Effector CD8-positive, alpha-beta T cell (primary cell): ENCODE results near the gene TBL1X.
"Not testable (repeated sequence)": the region's sequence is repeated elsewhere in the genome, so short reads cannot be mapped to it uniquely, and the experiment has no call there.

Experiments
- DNase-seq: peaks from one replicate; lab custom pipeline; 2025; lab: John Stamatoyannopoulos, UW
- total RNA-seq, 4 experiments: gene quantifications; one replicate each; lab custom pipeline; 2026; lab: John Stamatoyannopoulos, UW

The TBL1X gene
- 42.8 to 85.5 (median 67.3) reads per million in 4 experiments for total RNA-seq

DNA sequence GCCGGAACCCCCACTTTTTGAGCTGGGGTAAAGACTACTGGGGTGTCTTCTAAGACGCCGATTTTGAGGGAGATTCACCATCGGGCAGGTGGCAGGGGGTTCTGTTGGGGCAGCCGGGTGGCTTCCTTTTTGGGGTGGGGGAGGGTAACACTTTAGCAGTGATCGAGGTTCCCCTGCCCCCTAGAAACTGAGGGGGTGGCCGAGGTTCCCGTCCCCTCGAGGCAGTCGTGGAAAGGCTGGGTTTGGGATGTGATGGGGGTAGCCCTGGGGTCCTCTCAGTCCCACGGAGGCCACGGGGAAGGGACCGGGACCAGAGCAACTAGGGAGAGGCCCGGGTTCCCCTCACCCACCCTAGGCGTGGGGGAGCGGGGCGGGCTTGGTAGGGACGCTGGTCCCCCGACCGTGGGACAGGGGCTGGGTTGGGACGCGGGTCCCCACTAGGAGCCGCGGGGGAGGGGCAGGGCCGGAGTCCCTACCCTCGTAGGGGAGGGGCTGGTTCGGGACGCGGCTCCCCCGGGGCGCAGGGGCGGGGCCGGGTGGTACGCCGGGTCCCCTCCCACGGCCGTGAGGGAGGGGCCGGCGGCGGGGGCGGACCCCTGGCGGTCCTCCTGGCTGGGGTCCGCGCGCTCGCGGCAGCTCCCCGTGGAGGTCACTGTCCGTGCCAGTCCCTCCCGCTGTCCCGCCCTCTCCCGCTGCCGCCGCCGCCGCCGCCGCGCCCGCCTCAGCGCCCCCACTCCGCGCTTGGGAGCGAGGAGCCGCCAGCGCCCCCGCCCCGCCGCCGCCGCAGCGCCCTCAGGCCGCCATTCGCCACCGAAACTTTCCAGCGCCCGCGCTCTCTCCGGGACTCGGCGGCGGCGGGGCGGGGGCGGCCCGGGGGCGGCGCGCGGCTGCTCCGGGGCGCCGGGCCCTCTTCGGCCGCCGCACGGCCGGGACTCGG lies at the start of gene TBL1X:
Gene TBL1X, plus strand, starts transcription at position 624 of the 937 bp plus-strand sequence. CDS start 188,529 bp downstream, outside the sequence.
- peak; percentile 31 for DNase-seq

DNA sequence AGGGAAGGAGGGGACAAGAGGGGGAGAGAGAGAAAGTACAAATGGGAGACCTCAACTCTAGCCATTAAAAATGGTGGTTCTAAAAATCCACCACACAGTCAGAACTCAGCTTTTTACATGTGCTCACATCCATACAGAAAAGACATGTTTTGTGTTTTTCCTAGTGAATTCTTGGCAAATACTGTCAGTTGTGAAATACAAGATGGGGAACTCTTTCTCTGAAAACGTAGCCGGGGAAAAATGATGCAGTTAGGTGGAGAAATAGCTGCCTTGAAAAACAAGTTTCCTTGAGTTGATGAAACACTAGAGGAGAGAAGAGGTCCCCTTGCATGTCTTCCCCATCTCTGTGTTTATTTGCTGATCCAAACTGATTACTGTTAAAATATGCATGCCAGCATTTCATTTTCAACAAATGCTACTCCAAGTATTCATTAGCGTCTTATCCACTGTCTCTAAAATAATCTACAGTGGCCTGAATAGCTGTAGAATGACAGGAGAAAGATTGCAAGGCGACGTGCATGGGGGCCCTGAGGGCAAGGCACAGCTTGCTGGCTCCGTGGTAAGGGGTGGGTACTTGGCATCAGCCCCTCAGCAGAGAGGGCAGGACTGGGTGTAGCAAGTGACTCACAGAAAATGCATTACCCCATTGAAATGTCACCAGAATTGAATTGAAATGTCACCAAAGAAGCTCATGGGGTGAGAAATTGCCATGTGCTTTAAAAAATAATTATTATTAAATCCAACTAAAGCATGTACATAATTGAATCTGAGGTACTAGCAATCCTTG lies 48.1 kb upstream of the TBL1X start:
- no peak for DNase-seq

DNA sequence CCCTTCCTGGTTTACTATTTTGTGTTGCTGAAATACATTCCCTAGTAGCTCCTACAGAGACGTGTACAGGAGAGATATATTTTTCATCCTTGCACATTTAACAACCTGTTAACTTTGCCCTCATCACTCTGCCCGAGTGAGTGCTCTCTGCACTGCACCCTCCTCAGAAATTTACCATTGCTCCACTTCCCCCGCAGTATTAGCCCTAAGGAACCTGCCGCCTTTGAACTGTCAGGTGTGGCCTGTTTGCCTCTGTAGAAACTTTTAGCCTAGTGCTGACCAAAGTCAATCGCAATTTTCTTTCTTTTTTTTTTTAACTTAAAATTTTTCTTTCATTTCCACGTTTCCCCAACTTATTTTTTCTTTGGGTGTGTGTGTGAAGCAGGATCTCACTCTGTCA lies 46.6 kb upstream of the TBL1X start:
- DNase-seq: no peak

DNA sequence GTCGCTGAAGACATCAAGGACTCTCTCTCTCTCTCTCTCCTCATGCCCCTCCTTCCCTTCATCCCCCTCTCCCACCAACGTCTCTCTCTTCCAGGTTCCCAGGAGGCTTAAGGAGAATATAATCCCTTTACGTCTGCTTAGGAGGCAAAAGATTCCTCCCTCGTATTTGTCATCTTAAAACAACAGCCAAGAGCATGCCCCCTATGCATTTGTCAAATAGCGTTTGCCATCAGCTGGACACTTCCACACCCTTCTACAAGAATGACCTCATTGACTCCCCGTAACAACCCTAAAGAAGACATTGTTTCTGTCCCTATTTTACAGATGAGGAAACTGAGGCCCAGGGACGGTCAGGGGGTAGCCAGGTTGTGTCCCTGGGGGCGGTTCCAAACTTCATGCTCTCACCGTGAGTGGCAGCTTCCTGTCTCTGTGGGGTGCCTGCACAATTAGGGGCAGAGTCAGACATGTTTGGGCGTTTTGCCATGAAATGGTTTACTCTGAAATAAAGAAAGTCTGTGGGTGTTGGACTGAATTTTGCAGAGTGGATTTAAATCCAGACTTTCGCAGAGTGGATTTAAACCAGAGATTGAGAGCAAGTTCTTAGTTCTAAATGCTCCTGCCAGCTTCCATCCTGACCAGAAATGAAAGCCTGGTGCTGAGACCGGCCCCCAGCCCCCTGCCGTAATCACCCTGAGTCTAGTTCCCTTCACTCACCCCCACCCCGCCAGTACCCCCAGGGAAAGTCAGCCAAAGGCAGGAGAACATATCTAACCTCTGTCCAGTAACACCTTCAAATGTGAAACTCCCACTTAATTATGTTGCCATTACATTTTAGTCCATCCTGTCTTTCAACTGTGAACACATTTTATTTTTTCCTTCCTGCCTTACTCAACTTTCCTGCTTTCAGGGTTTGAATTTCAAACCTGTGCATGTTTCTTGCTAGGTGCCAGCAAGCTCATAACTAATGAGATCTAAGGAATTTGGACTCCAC lies 44.3 kb upstream of the TBL1X start:
- DNase-seq: no peak

DNA sequence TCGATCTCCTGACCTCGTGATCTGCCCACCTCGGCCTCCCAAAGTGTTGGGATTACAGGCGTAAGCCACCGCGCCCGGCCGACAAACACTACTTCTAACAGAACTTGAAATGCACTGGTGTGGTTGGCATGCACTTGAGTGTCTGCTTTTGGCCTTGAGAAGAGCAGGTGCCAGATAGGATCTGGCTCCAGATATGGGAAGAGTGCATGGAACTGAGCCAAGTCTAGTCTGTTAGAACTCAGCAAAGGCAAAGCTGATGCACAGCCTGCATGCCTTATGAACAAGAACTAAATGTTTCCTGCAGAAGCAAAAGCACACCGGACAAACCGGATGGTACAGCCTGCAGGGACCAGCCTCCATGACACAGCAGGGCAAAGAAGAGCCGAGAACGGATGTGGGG lies 35.1 kb upstream of the TBL1X start:
- DNase-seq: no peak

DNA sequence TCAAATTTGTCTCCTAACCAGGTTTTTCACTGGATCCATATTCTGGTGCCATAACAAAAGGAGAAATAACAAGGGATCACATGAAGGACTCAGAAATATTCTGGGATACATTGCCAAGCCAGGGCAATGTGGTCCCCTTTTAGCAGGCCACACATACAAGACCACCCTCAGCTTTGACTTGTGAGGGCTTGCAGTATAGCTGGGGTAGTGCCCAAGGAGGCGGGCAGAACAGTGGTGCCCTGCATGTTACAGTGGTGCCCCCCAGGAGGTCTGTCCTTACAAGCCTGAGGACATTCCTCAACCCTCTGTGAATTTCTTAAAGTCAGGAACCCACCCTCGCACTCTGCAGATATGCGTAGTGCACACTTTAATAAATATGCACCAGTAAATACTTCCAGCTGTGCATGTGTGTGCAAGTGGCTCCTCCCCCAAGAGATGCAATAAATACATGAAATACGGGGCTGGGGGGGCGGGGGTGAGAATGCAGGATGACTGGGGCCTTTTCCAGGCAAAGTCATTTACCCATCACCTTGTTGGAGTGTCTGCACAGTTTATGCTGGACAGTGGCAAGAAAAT lies 34.4 kb upstream of the TBL1X start:
- no peak for DNase-seq

DNA sequence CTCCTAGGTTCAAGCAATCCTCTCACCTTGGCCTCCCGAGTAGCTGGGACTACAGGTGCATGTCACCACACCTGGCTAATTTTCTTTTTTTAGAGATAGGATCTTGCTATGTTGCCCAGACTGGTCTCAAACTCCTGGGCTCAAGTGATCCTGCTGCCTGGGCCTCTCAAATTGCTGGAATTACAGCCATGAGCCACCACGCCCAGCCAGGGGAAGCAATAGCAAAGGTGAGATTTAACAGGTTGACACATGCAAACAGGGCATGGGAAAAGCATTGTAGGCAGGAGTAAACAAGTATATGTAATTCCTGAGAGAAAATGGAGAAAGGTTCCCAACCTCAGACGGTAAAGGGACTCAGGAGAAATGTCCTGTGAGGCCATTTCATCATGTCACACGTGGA lies 33.6 kb upstream of the TBL1X start:
- no peak for DNase-seq

DNA sequence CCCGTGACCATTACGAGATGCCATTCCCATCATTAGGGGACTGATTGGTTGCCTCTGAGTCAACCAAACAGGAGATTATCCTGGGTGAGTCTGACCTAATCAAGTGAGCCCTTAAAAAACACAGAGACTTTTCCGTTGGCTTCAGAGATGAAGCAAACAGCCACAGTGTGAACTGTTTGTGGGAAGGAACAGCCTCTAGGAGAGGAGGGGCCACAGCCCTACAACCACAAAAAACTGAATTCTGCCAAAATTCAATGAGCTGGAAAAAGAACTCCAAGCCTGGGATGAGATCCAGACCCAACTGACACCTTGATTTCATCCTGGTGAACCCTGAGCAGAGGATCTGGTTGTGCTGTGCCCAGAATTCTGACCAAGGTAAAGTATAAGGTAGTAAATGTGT lies 31.3 kb upstream of the TBL1X start:
- no peak for DNase-seq

DNA sequence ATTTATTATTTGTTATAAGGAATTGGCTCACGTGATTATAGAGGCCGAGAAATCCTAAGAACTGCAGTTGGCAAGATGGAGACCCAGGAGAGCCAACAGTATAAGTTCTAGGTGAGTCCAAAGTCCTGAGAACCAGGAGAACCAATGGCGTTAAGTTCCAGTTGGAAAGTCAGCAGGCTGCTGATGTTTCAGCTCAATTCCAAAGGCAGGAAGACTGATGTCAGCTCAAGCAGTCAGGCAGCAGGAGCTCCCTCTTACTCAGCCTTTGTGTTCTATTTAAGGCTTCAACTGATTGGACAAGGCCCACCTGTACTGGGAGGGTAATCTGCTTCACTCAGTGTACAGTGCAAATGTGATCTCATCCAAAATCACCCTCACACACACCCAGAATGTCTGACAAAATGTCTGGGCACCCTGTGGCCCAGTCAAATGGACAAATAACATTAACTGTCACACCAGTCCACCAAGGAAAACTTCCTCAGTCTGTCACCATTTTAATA lies 30.8 kb upstream of the TBL1X start:
- no peak for DNase-seq

DNA sequence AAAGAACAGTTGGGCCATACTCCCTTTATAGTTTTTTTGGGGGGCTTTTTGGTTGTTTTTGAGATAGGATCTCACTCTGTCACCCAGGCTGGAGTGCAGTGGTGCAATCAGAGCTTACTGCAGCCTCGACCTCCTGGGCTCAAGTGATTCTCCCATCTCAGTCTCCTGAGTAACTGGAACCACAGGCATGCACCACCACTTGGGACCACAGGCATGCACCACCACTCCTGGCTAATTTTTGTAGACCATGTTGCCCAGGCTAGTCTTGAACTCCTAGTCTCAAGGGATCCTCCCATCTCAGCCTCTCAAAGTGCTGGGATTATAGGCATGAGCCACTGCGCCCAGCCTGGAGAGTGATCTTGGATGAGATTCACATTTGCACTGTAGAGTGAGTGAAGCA lies 29.8 kb upstream of the TBL1X start:
- not testable (repeated sequence) for DNase-seq

DNA sequence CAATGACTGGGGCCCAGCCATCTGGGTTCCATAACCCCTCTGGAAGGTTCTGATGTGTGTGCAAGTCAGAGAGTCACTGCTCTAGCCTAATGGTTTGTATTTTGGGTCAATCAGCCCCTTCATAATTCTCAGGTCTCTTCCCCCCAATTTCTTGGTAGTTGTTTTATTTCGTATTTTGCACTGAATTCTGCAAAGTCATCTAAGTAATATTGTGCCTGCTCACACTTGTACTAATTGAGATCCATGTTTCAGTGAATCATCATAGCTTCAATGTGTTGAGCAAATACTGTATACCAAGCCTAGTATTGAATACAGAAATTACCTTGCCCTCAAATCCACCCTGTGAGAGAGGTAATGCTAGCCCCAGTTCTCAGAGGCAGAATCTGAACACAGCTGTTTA lies 28.0 kb upstream of the TBL1X start:
- DNase-seq: no peak

DNA sequence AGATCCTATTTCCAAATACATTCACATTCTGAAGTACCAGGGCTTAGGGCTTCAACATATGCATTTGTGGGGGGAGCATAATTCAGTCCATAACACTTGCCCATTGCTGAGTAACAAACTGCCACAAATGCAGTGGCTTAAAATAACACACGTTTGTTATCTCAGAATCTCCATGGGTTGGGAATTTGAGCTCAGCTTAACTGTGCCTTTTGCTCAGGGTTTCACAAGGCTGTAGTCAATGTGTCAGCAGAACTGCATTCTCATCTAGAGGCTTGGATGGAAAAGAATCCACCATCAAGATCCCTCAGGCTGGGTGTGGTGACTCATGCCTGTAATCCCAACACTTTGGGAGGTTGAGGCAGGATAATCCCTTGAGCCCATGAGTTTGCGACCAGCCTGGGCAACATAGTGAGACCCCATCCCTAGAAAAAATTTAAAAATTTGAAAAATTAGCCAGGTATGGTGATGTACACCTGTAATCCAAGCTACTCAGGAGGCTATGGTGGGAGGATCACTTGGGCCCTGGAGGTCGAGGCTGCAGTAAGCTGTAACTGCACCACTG lies 25.8 kb upstream of the TBL1X start:
- no peak for DNase-seq

DNA sequence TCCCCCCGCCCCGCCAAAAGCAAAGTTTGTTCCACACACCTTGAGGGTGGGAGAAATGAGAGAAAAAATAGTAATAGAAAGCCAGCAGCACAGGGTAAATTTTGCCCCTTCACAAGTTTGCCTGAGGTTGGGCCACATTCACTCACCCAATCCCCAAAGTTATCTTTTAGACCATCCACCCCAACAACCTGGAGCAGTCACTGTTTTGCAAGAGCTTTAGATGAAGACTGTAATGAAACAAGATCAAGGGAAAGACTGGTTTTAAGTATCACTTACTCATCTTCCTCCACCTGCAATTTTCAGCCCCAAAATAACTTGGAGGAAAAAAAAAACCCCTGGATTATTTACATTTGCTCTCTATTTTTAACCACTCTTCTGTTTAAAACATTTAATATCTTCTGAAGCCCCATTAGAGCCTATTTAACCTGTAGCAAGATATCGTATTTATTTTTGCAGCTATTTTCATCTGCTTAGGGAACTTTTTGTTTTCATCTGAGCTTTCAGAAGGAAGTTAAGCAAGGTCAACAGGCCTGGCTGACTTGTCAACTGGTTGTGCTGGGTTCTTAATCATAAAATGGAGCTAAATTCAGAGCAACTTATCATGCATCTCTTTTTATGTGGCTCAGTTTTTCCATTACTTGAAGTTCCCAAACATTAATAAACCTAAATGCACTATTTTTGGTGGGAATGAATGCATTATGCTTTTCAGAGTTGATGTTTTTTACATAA lies 24.6 kb upstream of the TBL1X start:
- no peak for DNase-seq

DNA sequence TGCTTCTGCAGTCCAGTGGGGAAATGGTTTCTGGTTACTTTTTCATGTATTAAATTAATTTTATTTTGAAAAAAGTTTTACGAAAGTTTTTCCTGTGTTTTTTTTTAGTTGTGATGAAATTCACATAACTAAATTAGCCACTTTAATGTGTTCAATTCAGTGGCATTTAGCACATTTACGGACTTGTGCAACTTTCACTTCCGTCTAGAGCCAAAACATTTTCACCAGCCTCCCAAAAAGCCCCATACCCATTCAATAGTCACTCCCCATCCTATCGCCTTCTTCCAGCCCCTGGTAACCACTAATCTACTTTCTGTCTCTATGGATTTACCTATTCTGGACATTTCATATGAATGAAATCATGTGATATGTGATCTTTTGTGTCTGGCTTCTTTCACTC lies 22.8 kb upstream of the TBL1X start:
- DNase-seq: no peak

DNA sequence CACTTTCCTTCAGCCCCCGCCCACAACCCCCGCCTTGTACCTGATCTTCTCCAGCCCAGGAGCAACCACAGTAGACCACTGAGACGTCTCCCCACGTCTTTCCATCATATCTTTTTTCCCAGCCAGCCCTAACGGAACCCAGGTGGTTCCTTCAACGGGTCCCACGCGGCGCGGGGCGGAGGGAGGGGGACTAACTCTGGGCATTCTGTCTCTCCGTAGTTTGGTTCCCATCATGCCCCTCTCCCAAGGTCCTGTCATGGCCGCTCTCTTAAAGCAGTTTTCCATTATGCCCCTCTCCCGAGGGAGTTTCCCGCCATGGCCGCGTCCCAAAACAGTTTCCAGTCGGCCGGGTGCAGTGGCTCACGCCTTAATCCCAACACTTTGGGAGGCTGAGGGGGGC lies 21.5 kb upstream of the TBL1X start:
- no peak for DNase-seq

DNA sequence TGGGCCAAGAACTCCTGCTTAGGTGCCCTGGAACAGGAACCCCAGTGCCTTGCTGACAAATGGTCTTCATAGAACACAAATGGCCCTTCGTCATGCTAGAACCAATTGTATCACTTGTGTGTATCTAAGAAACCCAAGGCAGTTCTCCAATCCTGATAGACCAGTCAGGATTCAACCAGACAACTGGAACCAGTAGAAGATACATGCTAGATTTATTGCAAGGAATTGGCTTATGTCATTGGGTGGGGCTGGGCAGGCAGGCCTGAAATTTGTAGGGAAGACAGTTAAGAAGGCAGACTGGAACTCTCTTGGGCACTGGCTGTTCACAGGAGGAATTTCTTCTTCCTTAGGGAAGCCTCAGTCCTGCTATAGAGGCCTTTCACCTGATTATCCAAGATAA lies 17.0 kb upstream of the TBL1X start:
- no peak for DNase-seq

DNA sequence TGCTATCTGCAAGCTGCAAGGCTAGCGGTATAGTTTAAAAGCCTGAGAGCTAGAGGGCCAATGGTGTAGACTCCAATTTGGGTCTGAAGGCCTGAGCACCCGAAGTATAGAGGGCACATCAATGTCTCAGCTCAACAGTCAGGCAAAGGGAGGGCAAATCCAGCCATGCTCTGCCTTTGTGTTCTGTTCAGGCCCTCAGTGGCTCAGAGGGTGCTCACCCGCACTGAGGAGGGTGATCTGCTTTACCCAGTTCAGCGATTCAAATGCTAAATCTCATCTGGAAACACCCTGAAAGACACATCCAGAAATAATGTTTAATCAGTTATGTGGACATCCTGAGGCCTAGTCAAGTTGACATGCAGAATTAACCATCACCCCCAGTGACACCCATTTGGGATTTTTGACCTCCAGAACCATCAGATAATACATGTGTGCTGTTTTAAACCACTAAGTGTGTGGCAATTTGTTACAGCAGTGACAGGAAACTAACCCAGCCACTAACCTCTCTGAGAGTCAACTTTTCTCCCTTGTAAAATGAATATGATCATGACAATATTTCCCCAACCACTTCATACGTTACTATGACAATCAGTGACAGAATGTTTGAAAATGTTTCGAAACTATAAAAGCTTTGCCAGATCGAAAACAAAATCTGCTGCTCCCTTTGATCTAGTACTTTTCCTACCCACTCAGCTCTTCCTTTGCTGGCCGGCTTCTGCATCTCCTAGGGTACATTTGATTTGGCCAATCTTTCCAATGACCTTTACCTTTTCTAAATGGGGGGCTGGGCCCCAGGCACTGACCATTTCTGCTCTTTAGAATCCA lies 8.4 kb upstream of the TBL1X start:
- no peak for DNase-seq

DNA sequence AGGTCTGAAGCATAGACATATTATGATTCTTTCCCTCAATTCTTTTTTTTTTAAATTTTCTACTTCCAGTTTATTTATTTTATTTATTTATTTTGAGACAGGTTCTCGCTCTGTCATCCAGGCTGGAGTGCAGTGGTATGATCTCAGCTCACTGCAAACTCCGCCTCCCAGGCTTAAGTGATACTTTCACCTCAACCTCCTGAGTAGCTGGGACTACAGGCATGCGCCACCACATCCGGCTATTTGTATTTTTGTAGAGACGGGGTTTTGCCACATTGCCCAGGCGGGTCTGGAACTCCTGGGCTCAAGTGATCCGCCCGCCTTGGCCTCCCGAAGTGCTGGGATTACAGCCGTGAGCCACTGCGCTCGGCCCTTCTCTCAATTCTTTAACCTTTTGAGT lies 6.8 kb upstream of the TBL1X start:
- not testable (repeated sequence) for DNase-seq

DNA sequence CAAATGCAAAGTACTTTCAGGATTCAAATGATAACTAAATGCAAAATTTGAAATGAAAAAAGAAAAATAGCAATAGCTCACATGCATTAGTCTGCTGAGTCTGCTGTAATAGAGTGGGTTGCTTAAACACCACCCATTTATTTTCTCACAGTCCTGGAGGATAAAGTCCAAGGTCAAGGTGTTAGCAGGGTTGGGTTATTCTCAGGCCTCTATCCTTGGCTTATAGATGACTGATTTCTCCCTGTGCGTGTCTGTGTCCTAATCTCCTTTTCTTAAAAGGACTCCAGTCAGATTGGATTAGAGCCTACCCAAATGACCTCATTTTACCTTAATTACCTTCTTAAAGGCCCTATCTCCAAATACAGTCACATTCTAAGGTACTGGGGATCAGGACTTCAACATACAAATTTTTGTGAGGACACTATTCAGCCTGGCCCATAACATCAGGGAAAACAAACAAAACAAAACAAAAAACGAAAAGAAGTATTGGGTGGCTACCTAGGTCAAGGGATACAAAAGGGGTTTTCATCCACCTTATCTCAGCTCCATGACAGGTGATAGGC lies 6.3 kb upstream of the TBL1X start:
- DNase-seq: no peak
